Measurements from ENCODE around the gene PLPP7. TPM values are rescaled to one million over a fixed set of nuclear protein-coding genes. Genes with fewer than 3 reads are reported as not detected.
"Not testable (repeated sequence)": the region's sequence is repeated elsewhere in the genome, so short reads cannot be mapped to it uniquely, and the experiment has no call there.

Gene PLPP7
- total RNA-seq, 1 donor from 2014 or later: 0.73 TPM

GRCh38 chr9:131262327-131263032 lies 27.0 kb upstream of the PLPP7 start:
- TF ChIP-seq CTCF (IDR thresholded peaks at IDR 0.05): no peak
- Mint-ChIP-seq H3K4me1 (ENCODE audit: unreplicated experiment) (no peaks in the 10 kb centered on the region), H3K27ac (ENCODE audit: unreplicated experiment) (no peak overlapping the region), H3K36me3 (ENCODE audit: unreplicated experiment) (no peaks in the 10 kb centered on the region), H3K27me3 (ENCODE audit: unreplicated experiment) (no peaks in the 10 kb centered on the region), H3K9me3 (ENCODE audit: unreplicated experiment) (no peaks in the 10 kb centered on the region), H3K4me3 (ENCODE audit: unreplicated experiment) (no peak overlapping the region)
- no peak for DNase-seq (ENCODE audit: extremely low spot score, unreplicated experiment)

GRCh38 chr9:131263033-131263343 lies 26.5 kb upstream of the PLPP7 start:
- H3K36me3 Mint-ChIP-seq (ENCODE audit: unreplicated experiment); H3K4me1 Mint-ChIP-seq (ENCODE audit: unreplicated experiment); H3K4me3 Mint-ChIP-seq (ENCODE audit: unreplicated experiment); H3K9me3 Mint-ChIP-seq (ENCODE audit: unreplicated experiment); DNase-seq (ENCODE audit: extremely low spot score, unreplicated experiment); H3K27ac Mint-ChIP-seq (ENCODE audit: unreplicated experiment); H3K27me3 Mint-ChIP-seq (ENCODE audit: unreplicated experiment): not testable (repeated sequence)

- no peak for DNase-seq (ENCODE audit: extremely low spot score, unreplicated experiment)
- Mint-ChIP-seq H3K9me3 (ENCODE audit: unreplicated experiment) (no peaks in the 10 kb centered on the region), H3K27me3 (ENCODE audit: unreplicated experiment) (no peaks in the 10 kb centered on the region), H3K4me1 (ENCODE audit: unreplicated experiment) (no peaks in the 10 kb centered on the region), H3K27ac (ENCODE audit: unreplicated experiment) (no peak overlapping the region), H3K4me3 (ENCODE audit: unreplicated experiment) (no peak overlapping the region), H3K36me3 (ENCODE audit: unreplicated experiment) (no peaks in the 10 kb centered on the region)
- TF ChIP-seq CTCF (IDR thresholded peaks at IDR 0.05): no peak
These were observed 25.8 kb upstream of the PLPP7 start for GRCh38 chr9:131263701-131264100.

GRCh38 chr9:131264231-131264630 lies 25.3 kb upstream of the PLPP7 start:
- Mint-ChIP-seq H3K4me3 (ENCODE audit: unreplicated experiment) (no peak overlapping the region), H3K27me3 (ENCODE audit: unreplicated experiment) (no peaks in the 10 kb centered on the region), H3K4me1 (ENCODE audit: unreplicated experiment) (no peaks in the 10 kb centered on the region), H3K36me3 (ENCODE audit: unreplicated experiment) (no peaks in the 10 kb centered on the region), H3K27ac (ENCODE audit: unreplicated experiment) (no peak overlapping the region), H3K9me3 (ENCODE audit: unreplicated experiment) (no peaks in the 10 kb centered on the region)
- DNase-seq (ENCODE audit: extremely low spot score, unreplicated experiment): no peak
- TF ChIP-seq CTCF (IDR thresholded peaks at IDR 0.05): no peak

GRCh38 chr9:131266266-131267229 lies 23.0 kb upstream of the PLPP7 start:
- no peak overlapping the region for H3K27ac Mint-ChIP-seq (ENCODE audit: unreplicated experiment)
- H3K4me1 Mint-ChIP-seq (ENCODE audit: unreplicated experiment): no peaks in the 10 kb centered on the region
- no peaks in the 10 kb centered on the region for H3K36me3 Mint-ChIP-seq (ENCODE audit: unreplicated experiment)
- H3K9me3 Mint-ChIP-seq (ENCODE audit: unreplicated experiment): no peaks in the 10 kb centered on the region
- H3K27me3 Mint-ChIP-seq (ENCODE audit: unreplicated experiment): no peaks in the 10 kb centered on the region
- DNase-seq (ENCODE audit: extremely low spot score, unreplicated experiment): no peak
- no peak overlapping the region for H3K4me3 Mint-ChIP-seq (ENCODE audit: unreplicated experiment)
- no peak for TF ChIP-seq CTCF (IDR thresholded peaks at IDR 0.05)
